A673 (cell line): Measurements from ENCODE around the gene TSPEAR. TPM values are rescaled to one million over a fixed set of nuclear protein-coding genes. Genes with fewer than 3 reads are reported as not detected.
"Not testable (repeated sequence)": the region's sequence is repeated elsewhere in the genome, so short reads cannot be mapped to it uniquely, and the experiment has no call there.

Experiments used
- BruUV-seq: library from RNA; stranded (reverse); fragments of 400-500 nt; replicated peaks from 2 replicates; lab custom pipeline; 2021; lab: Mats Ljungman, UMichigan
- CTCF ChIA-PET: fragments of 300-600 bp; sonication (Branson Sonifier 250); formaldehyde crosslinking; loops from one replicate; lab custom pipeline; 2022; ENCODE audit warnings: antibody characterized with exemption; lab: Charles Lee
- POLR2A ChIA-PET: fragments of 300-600 bp; sonication (Branson Sonifier 250); formaldehyde crosslinking; loops from one replicate; lab custom pipeline; 2022; ENCODE audit warnings: antibody characterized with exemption; ENCODE audit not compliant: low non-redundant PET; lab: Charles Lee
- DNase-seq: peaks from one replicate; pipeline ENCODE4 v3.0.0-alpha.2; 2015; ENCODE audit warnings: low spot score
- H3K27ac ChIP-seq: fragments of 200-600 bp; sonication (generic); 2 replicates; pipeline ENCODE4 v1.5.1; 2016; ENCODE audit warnings: mixed run types, low read depth, mild to moderate bottlenecking, mixed read lengths, antibody characterized with exemption, low read length; ENCODE audit not compliant: poor library complexity, severe bottlenecking
- H3K27me3 ChIP-seq: fragments of 200-600 bp; sonication (generic); replicated peaks from 2 replicates; pipeline ENCODE4 v1.6.1; 2017; ENCODE audit warnings: mixed run types, low read depth, mild to moderate bottlenecking, mixed read lengths, antibody characterized with exemption, low read length; ENCODE audit not compliant: insufficient read depth, poor library complexity
- H3K36me3 ChIP-seq: fragments of 200-600 bp; sonication (generic); 2 replicates; pipeline ENCODE4 v1.6.1; 2016; ENCODE audit warnings: mixed run types, mild to moderate bottlenecking, mixed read lengths, antibody characterized with exemption, low read length; ENCODE audit not compliant: insufficient read depth, poor library complexity, severe bottlenecking
- H3K4me1 ChIP-seq: fragments of 200-600 bp; sonication (generic); 2 replicates; pipeline ENCODE4 v1.6.1; 2017; ENCODE audit warnings: mixed run types, mild to moderate bottlenecking, mixed read lengths, antibody characterized with exemption, low read length; ENCODE audit not compliant: insufficient read depth, poor library complexity, severe bottlenecking
- H3K4me3 ChIP-seq: fragments of 200-600 bp; sonication (generic); 2 replicates; pipeline ENCODE4 v1.5.1; 2016; ENCODE audit warnings: low read depth, mixed run types, mild to moderate bottlenecking, mixed read lengths, low read length; ENCODE audit not compliant: poor library complexity, severe bottlenecking
- H3K9me3 ChIP-seq: fragments of 200-600 bp; sonication (generic); 2 replicates; pipeline ENCODE4 v1.6.1; 2016; ENCODE audit warnings: mixed run types, low read depth, mild to moderate bottlenecking, mixed read lengths, antibody characterized with exemption, low read length; ENCODE audit not compliant: poor library complexity, severe bottlenecking
- CTCF ChIP-seq: fragments of 300-800, 200-600 bp; sonication (generic); conservative IDR thresholded peaks from 2 replicates; pipeline ENCODE4 v1.5.1; 2017; ENCODE audit warnings: low read depth, mild to moderate bottlenecking, antibody characterized with exemption, low read length, moderate library complexity, mixed read lengths
- EZH2 ChIP-seq: fragments of 200-600 bp; sonication (generic); IDR thresholded peaks from 2 replicates; pipeline ENCODE4 v1.6.1; 2017; ENCODE audit warnings: borderline replicate concordance, low read depth, mild to moderate bottlenecking, mixed read lengths, antibody characterized with exemption, low read length; ENCODE audit not compliant: poor library complexity, severe bottlenecking
- intact Hi-C: fragments of 100-400 bp; cut with micrococcal nuclease; formaldehyde crosslinking; loops from one replicate; pipeline ENCODE4 v1.10.0; 2022; ENCODE audit not compliant: unreplicated experiment
- total RNA-seq: library from RNA; stranded (reverse); gene quantifications from 2 replicates; pipeline ENCODE4 v1.2.3, GENCODE V29; 2021

TSPEAR gene
- total RNA-seq, 1 experiment from 2014 or later = 8.3 TPM

- H3K27me3 ChIP-seq = no peaks in the 10 kb centered on the region
- peaks cover 3% of the 10 kb centered on the region for H3K9me3 ChIP-seq
- ChIA-PET POLR2A (no interaction called here), CTCF (no interaction called here)
- BruUV-seq = no TSS peak
- DNase-seq = no peak
- intact Hi-C loops = loop anchor here (10.0 kb wide), 1 partner anchor 58 kb away; the partner anchor contains the start of gene KRTAP10-1
- no peak overlapping the region for H3K27ac ChIP-seq
- no peaks in the 10 kb centered on the region for H3K36me3 ChIP-seq
- no peak overlapping the region for H3K4me3 ChIP-seq
- TF ChIP-seq CTCF (no peak), EZH2 (no peak)
- H3K4me1 ChIP-seq = no peaks in the 10 kb centered on the region
These were observed 108.1 kb downstream of the TSPEAR start for GRCh38 chr21:44603109-44603875.

- CTCF ChIA-PET = no interaction called here
- no peak for TF ChIP-seq CTCF
- no peak for TF ChIP-seq EZH2
- Histone ChIP-seq H3K27ac (no peak overlapping the region), H3K4me1 (no peaks in the 10 kb centered on the region), H3K36me3 (no peaks in the 10 kb centered on the region), H3K9me3 (peaks cover 3% of the 10 kb centered on the region), H3K4me3 (no peak overlapping the region), H3K27me3 (no peaks in the 10 kb centered on the region)
- intact Hi-C loops = loop anchor here (10.0 kb wide), 1 partner anchor 58 kb away; the partner anchor contains the start of gene KRTAP10-1
- no TSS peak for BruUV-seq
- POLR2A ChIA-PET = no interaction called here
- DNase-seq = no peak
These were observed 108.9 kb downstream of the TSPEAR start for GRCh38 chr21:44602463-44602850.

GRCh38 chr21:44601596-44602462, 109.5 kb downstream of the TSPEAR start:
- CTCF ChIA-PET = no interaction called here
- no peaks in the 10 kb centered on the region for H3K36me3 ChIP-seq
- H3K27me3 ChIP-seq = no peaks in the 10 kb centered on the region
- intact Hi-C loops = loop anchor here (10.0 kb wide), 1 partner anchor 57 kb away; the partner anchor contains the start of gene KRTAP10-1
- no peak for DNase-seq
- POLR2A ChIA-PET = no interaction called here
- no peaks in the 10 kb centered on the region for H3K4me1 ChIP-seq
- H3K27ac ChIP-seq = no peak overlapping the region
- H3K4me3 ChIP-seq = no peak overlapping the region
- no peak for TF ChIP-seq CTCF
- no peak for TF ChIP-seq EZH2
- BruUV-seq = no TSS peak
- peaks cover 3% of the 10 kb centered on the region for H3K9me3 ChIP-seq

GRCh38 chr21:44601091-44601490, 110.3 kb downstream of the TSPEAR start:
- H3K4me1 ChIP-seq, H3K27me3 ChIP-seq, POLR2A ChIA-PET, H3K9me3 ChIP-seq, CTCF ChIA-PET, H3K36me3 ChIP-seq, H3K4me3 ChIP-seq, H3K27ac ChIP-seq, BruUV-seq: not testable (repeated sequence)
- intact Hi-C loops = loop anchor here (10.0 kb wide), 1 partner anchor 56 kb away; the partner anchor contains the start of gene KRTAP10-1
- DNase-seq = peak; percentile 29
